Smooth muscle cell (in vitro differentiated cells): Measurements from ENCODE around the gene NEB. TPM values are rescaled to one million over a fixed set of nuclear protein-coding genes. Genes with fewer than 3 reads are reported as not detected.
A peak's percentile ranks its signal among the peaks of the same experiment; 100 is the strongest.

Experiments used
- DNase-seq: peaks from one replicate; lab custom pipeline; 2025; ENCODE audit not compliant: unreplicated experiment; lab: John Stamatoyannopoulos, UW
- H2AFZ ChIP-seq: fragments of 200-600 bp; sonication (generic); 2 replicates; pipeline ENCODE4 v1.6.0; 2016; ENCODE audit warnings: antibody characterized with exemption, low read depth, mild to moderate bottlenecking
- H3F3A ChIP-seq: fragments of 200-600 bp; sonication (generic); 2 replicates; pipeline ENCODE4 v1.6.0; 2017; ENCODE audit warnings: antibody characterized with exemption, low read depth
- H3K27ac ChIP-seq: fragments of 200-600 bp; sonication (generic); 2 replicates; pipeline ENCODE4 v1.5.1; 2016; ENCODE audit warnings: low read depth, mild to moderate bottlenecking
- H3K27me3 ChIP-seq: fragments of 200-600 bp; sonication (generic); 2 replicates; pipeline ENCODE4 v1.6.1; 2016; ENCODE audit warnings: low read depth, mild to moderate bottlenecking
- H3K36me3 ChIP-seq: fragments of 200-600 bp; sonication (generic); 2 replicates; pipeline ENCODE4 v1.5.1; 2016; ENCODE audit warnings: low read depth
- H3K4me1 ChIP-seq: fragments of 200-600 bp; sonication (generic); 2 replicates; pipeline ENCODE4 v1.5.1; 2016; ENCODE audit warnings: low read depth
- H3K4me2 ChIP-seq: fragments of 200-600 bp; sonication (generic); 2 replicates; pipeline ENCODE4 v1.6.0; 2016; ENCODE audit warnings: mild to moderate bottlenecking
- H3K4me3 ChIP-seq: fragments of 200-600 bp; sonication (generic); 2 replicates; pipeline ENCODE4 v1.5.1; 2016; ENCODE audit warnings: mild to moderate bottlenecking
- H3K79me2 ChIP-seq: fragments of 200-600 bp; sonication (generic); 2 replicates; pipeline ENCODE4 v1.6.0; 2016; ENCODE audit warnings: low read depth, mild to moderate bottlenecking
- H3K9ac ChIP-seq: fragments of 200-600 bp; sonication (generic); 2 replicates; pipeline ENCODE4 v1.6.0; 2016; ENCODE audit warnings: low read depth
- H3K9me3 ChIP-seq: fragments of 200-600 bp; sonication (generic); replicated peaks from 2 replicates; pipeline ENCODE4 v1.5.1; 2016; ENCODE audit warnings: low read depth
- H4K20me1 ChIP-seq: fragments of 200-600 bp; sonication (generic); 2 replicates; pipeline ENCODE4 v1.6.0; 2016; ENCODE audit warnings: low read depth
- whole genome bisulfite sequencing: methylation state at CpG from one replicate; pipeline ENCODE4 v1.1.7; 2016; ENCODE audit warnings: low lambda C conversion rate; 5-methylcytosine and 5-hydroxymethylcytosine counted together
- polyA plus RNA-seq: library from polyadenylated mRNA; unstranded; fragments of >200 nt; fragmentation: Nextera tagmentation; extraction: Ambion mirVana; gene quantifications from 2 replicates; pipeline ENCODE4 v1.2.1, GENCODE V29; 2016
- total RNA-seq: library from RNA; depleted of rRNA; stranded (reverse); fragments of >200 nt; gene quantifications from 2 replicates; pipeline ENCODE4 v1.2.3, GENCODE V29; 2014
- TF ChIP-seq, protein P1 (sequence below): fragments of 200-600 bp; sonication (generic); IDR thresholded peaks from 2 replicates; pipeline ENCODE4 v1.5.1; 2017; ENCODE audit warnings: borderline replicate concordance, mild to moderate bottlenecking, antibody characterized with exemption; ENCODE audit not compliant: insufficient read depth, poor library complexity, severe bottlenecking

The NEB gene
- total and polyA plus RNA-seq, 2 experiments from 2014 or later: 0.18 to 1.3 TPM

DNA sequence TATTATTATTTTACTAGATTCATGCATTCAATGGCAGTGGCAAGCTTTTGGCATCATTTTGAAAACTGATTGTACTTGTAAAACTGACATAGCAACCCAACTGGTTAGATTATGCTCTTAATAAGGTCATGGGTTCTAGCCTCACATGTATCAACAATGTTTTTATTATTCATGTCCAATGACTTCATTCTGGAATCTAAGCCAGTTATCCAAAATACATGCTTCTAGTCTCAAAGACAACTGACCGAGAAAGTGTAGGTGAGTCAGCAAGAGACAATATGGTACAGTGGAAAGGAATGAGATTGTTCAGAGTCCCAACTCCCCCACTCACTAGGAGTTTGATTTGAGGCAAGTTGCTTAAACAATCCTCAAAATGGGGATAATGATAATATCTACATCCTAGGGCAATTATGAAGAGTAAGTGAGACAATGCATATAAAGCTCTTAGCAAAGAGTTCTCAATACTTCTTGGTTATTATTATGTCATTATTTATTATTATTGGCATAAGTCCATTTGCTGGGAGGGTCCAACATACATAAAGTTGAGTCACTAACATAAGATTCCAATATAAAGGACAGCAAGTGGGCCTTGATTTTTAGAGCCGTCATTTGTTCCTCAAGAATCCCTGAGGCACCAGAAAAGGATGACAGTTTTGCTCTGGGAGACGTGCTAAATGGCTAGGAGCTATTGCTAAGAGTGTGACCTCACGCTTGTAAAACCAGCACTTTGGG is 99.4 kb downstream of the NEB start:
- Histone ChIP-seq H3K36me3 (no peaks in the 10 kb centered on the region), H3K27me3 (no peaks in the 10 kb centered on the region), H3K4me1 (no peaks in the 10 kb centered on the region), H2AFZ (no peak overlapping the region), H3K4me2 (no peak overlapping the region), H3K79me2 (no peaks in the 10 kb centered on the region), H3K27ac (no peak overlapping the region), H3K4me3 (no peak overlapping the region), H3K9ac (no peak overlapping the region), H3K9me3 (no peaks in the 10 kb centered on the region), H3F3A (no peaks in the 10 kb centered on the region), H4K20me1 (no peaks in the 10 kb centered on the region)
- TF ChIP-seq, protein P1, sequence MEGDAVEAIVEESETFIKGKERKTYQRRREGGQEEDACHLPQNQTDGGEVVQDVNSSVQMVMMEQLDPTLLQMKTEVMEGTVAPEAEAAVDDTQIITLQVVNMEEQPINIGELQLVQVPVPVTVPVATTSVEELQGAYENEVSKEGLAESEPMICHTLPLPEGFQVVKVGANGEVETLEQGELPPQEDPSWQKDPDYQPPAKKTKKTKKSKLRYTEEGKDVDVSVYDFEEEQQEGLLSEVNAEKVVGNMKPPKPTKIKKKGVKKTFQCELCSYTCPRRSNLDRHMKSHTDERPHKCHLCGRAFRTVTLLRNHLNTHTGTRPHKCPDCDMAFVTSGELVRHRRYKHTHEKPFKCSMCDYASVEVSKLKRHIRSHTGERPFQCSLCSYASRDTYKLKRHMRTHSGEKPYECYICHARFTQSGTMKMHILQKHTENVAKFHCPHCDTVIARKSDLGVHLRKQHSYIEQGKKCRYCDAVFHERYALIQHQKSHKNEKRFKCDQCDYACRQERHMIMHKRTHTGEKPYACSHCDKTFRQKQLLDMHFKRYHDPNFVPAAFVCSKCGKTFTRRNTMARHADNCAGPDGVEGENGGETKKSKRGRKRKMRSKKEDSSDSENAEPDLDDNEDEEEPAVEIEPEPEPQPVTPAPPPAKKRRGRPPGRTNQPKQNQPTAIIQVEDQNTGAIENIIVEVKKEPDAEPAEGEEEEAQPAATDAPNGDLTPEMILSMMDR: no peak
- 94% methylated on average over 4 of the region's 4 CpGs for WGBS
- DNase-seq: no peak

DNA sequence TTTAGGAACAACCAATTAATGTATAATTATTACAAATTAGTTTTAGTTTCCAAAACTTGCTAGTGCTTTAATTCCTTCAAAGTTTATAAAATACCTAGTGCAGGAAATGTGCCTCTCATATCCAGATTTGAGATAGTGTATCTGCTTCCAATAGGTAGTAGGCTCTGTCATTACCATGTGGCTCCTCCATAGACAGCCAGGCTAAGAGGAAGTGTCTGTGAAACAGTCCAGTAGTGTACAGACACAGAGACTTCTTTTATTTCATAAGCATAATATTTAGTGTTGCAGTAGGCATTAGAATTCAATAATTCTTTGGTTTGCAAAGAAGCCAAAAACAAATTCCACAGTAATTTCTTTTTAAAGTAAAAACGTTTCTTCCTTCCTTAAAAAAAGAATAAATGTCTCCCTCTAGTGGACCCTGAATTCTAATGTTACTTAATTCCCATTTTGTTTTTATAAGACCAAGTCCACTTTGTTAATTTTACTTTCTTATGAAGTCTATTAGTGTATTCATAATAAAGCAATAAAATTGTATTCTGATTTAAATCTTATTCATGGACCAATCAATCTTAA is 101.2 kb downstream of the NEB start:
- Histone ChIP-seq H3K9ac (no peak overlapping the region), H3K4me1 (no peaks in the 10 kb centered on the region), H3K27me3 (no peaks in the 10 kb centered on the region), H3K4me3 (no peak overlapping the region), H3K4me2 (no peak overlapping the region), H3F3A (no peaks in the 10 kb centered on the region), H3K27ac (no peak overlapping the region), H3K9me3 (no peaks in the 10 kb centered on the region), H3K79me2 (no peaks in the 10 kb centered on the region), H3K36me3 (no peaks in the 10 kb centered on the region), H4K20me1 (no peaks in the 10 kb centered on the region), H2AFZ (no peak overlapping the region)
- 49% methylated on average over 1 of the region's 1 CpG for WGBS
- DNase-seq: no peak
- TF ChIP-seq, protein P1: peak; percentile 41

DNA sequence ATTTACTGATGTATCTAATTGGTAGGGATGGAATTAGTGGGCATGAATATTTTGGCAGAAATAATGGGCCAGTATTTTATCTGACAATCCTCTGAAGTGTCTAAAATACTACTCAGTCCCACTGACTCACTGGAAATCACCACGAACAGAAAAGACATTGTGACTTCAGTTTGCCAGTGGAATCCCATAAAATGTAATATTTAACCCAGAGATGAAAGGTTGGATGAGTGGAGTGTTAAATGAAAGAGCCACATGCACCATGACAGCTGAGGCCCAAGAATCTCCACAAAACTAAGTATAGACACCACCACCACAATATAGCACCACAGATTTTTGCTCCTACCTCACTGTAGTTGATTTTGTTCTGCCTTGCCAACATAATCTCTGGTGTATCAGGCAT is 103.9 kb downstream of the NEB start:
- Histone ChIP-seq H3K9me3 (no peaks in the 10 kb centered on the region), H3K79me2 (no peaks in the 10 kb centered on the region), H3K4me3 (no peak overlapping the region), H3K27me3 (no peaks in the 10 kb centered on the region), H3K36me3 (no peaks in the 10 kb centered on the region), H3K9ac (no peak overlapping the region), H3K27ac (no peak overlapping the region), H3K4me1 (no peaks in the 10 kb centered on the region), H4K20me1 (no peaks in the 10 kb centered on the region), H3F3A (no peaks in the 10 kb centered on the region), H3K4me2 (no peak overlapping the region), H2AFZ (no peak overlapping the region)
- no peak for DNase-seq
- WGBS: 31% methylated on average over 1 of the region's 1 CpG
- TF ChIP-seq, protein P1: no peak

DNA sequence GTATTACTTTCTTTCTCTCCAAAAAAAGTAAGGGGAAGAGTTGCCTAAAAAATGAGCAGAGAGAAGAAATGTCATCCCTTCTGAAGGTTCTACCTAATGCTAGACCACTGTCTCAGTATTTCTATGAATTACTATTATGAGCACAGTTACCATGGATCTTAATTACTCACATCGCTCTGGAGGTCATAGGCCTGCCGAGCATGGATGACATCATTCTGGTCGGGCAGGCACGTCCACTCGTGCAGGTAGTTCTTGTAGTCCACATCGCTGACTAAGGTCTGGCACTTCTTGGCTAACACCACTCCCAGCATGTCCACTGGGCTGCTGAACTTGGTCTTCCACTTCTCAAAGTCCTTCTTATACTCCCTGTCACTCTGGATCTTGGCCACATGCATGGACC is 106.9 kb downstream of the NEB start:
- Histone ChIP-seq H3K9me3 (no peaks in the 10 kb centered on the region), H3K79me2 (no peaks in the 10 kb centered on the region)
- 87% methylated on average over 6 of the region's 6 CpGs for WGBS

More for the DNA sequence above, 106.9 kb downstream of the NEB start:
- Histone ChIP-seq H3K9ac (no peak overlapping the region), H3K4me3 (no peak overlapping the region), H3K27me3 (no peaks in the 10 kb centered on the region), H3K4me2 (no peak overlapping the region), H3F3A (no peaks in the 10 kb centered on the region), H3K36me3 (no peaks in the 10 kb centered on the region), H3K4me1 (no peaks in the 10 kb centered on the region), H2AFZ (no peak overlapping the region), H3K27ac (no peak overlapping the region), H4K20me1 (no peaks in the 10 kb centered on the region)
- TF ChIP-seq, protein P1: no peak
- no peak for DNase-seq
